GM19238 (cell line): ENCODE measurements around the gene NKAIN2.

Experiments used
- DNase-seq: peaks from one replicate; pipeline ENCODE4 v3.0.0; 2011; ENCODE audit warnings: low spot score; ENCODE audit not compliant: insufficient read length

The NKAIN2 gene

DNA sequence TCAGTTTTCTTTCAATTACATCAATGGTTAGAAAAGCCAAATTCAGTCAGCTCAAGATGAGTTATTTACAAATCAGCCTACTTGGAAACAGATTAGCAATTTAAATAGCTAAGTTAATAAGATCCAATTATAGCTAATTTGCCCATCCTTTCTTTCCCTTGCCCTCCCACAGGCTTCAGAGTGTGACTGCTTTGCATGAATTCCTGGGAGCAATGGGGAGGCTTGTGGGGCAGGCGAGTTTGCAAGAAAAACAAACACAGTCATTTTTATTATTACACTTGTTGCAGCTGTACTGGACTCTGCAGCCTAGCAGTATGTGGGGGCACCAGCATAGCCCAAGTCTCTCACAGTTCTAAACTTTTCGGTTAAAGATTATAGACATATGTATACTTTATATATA is 219.0 kb downstream of the NKAIN2 start:
- no peak for DNase-seq

DNA sequence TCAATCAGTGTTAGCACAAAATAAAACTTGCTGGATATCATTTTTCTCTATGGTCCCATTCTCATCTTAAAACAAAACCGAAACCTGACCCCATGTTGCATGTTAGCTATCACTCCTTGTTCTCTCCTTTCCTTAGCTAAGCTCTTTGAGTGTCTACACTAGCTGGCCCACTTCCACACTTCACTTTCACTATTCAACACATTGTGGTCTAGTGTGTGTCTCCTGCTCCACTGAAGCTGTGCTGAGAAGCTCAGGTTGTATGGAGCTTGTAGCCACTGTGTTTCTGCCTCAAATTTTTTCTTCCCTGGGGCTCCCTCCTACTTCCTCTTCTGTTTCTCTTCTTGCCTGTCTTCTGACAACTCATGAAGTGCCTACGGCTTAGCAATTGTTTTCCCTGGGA is 223.0 kb downstream of the NKAIN2 start:
- DNase-seq = no peak

DNA sequence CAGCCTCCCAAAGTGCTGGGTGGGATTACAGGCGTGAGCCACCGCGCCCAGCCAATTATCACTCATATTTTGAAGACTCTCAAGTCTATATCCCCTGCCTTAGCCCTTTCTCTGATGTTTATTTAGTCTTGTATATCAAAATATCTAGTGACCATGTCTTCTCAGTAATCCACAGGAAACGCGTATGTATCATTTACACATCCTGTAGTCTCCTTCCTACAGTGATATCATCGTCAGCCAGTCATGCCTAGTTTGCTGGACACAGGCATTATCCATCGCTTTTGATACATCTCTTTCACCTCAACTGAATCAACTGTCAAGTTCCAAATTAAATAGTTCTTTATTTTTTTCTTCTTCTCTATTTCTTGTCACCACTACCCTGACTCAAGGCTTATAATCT is 223.7 kb downstream of the NKAIN2 start:
- no peak for DNase-seq

DNA sequence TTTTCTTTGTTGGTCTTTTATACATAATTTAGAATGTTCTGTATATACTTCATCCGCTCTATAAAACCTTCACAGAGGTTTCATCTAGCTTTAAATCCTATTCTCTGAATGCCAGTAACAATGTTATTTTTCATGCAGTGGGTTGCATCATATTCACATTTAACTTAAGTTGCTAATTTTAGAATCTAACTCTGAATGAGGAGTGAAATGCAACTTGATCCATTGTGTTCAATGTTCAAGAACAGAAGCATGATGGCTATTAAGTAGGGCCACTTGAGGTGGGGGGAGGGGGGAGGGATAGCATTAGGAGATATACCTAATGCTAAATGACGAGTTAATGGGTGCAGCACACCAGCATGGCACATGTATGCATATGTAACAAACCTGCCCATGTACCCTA is 224.5 kb downstream of the NKAIN2 start:
- no peak for DNase-seq

DNA sequence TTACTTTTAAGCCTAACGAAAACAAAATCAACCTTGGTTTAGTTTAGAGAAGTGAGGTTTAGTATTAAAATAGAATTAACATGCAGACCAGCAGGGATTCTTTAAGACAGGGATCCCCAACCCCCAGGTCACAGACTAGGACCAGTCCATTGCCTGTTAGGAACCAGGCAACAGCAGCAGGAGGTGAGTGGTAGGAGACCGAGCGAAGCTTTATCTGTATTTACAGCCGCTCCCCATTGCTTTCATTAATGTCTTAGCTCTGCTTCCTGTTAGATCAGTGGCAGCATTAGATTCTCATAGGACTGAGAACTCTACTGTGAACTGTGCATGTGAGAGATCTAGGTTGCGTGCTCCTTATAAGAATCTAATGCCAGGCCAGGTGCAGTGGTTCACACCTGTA is 225.9 kb downstream of the NKAIN2 start:
- no peak for DNase-seq

DNA sequence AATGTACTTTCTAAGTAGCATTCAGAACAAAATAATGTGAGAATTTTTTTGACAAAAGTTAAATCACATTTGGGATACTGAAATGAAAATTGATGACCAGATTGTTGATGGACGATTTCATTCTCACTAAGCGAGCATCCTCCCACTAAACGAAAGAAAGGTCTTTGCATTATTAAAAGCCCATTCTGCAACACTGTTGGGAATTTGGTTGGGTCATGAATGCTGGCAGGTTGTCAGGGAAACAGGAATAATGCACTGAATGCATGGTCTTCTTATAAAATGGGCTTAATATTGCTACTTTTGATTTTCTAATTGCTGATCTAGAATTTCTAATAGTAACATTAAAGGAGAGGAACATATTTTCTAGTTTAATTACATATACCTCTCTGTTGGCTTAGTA is 229.8 kb downstream of the NKAIN2 start:
- DNase-seq = no peak

DNA sequence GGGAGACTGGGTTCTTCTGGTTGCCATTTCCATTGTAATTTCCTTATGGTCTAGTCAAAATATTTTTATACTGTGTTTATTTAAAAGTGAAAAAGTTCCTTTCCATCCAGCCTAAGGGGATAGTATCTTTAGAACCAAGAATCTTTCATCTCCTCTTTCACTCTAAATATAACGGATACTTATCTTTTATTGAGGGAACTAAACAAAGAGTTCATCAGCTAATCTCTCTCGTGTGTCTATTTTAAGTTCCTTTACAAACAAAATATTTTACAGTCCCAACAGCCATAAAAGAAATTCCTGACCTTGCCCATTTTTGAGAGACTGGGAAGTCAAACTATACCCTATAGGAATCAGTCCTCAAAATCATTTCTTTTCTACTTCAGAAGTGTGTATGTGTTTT is 232.7 kb downstream of the NKAIN2 start:
- DNase-seq = no peak

DNA sequence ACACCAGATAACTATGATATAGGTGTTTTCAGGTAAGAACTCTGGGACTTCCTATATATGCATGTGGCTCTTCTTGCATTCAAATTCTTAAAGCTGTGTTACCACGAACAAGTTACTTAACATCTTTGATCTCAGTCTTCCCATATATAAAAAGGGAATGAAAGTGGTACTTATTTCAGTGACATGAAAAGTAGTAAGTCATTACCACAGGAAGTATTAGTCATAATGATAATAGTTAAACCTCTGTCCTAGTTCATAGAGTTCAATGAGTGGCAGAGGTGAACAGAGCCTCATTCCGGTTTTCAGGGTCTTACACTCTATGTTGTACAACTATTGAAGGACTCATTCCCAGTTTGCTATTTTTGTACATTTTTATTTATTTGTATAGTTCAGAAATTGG is 237.0 kb downstream of the NKAIN2 start:
- no peak for DNase-seq

DNA sequence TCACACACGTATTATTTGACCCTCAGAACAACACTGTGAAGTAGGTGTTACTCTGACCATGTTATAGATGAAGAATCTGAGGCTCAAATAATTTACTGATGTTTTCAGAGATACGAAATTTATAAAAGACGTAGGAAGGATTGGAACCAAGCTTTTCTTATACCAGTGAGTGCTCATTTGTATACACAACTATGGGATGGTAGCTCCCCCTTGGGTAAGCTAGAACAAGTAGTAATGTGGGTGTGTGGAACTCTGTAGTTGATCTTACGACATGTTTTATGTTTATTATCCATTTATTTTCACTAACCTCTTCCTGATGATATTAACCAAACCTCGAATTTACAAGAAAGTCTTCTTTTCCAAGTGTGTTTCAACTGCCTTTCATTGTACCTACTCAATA is 248.5 kb downstream of the NKAIN2 start:
- no peak for DNase-seq

DNA sequence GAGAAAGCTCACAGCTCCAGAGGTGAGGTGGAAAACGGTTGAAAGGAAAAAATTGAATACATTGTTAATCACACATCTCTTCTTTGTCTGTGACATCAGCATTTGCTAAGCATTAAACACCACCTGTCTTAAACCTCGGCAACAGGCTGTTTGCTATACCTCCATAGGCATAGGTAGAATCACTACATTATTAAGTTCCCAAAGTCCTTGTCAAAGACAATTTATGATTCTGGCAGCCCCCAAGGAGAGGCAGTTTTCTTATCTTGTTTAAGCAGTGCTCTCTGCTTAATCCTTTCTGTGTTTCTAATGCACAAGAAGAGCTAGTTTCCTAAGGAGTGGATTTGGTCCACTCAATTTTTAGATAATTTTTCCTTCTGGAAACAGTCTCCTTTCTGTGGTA is 249.7 kb downstream of the NKAIN2 start:
- DNase-seq = no peak

DNA sequence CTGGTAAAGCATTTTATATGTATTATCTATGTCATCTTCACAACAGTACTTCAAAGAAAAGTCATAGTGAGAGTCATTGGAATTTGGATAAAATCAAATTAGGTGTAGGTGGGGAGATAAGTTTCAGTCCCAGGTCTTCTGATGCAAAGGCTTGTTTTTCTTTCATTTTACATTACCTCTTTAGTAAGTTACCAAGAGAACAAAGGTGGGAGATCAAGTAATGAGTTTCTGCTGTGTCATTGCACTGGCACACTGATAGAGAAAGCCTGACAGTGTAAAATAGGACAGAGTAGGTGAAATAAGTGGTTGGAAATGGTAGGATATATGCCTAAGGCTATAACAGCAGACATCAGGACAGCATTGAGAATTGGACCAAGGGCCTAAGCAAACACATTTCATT is 250.4 kb downstream of the NKAIN2 start:
- DNase-seq = no peak

DNA sequence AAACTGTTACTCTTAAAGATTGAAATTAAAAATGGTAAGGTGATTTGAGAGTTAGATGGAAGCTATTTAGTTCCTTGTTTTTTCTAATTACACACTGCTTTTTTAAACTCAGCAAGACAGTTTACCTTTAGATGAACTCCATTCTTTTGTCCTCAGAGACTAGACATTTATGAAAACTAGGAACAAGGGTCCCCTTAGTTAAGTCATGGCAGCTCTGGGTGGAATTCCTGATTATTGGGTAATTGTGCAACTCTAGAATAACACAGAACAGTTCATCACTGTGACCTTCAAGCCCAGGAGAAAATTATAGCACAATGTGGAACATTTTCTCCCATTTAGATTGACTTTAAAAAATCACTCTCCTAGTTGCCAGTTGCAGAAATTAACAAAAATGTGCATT is 251.7 kb downstream of the NKAIN2 start:
- DNase-seq = no peak

DNA sequence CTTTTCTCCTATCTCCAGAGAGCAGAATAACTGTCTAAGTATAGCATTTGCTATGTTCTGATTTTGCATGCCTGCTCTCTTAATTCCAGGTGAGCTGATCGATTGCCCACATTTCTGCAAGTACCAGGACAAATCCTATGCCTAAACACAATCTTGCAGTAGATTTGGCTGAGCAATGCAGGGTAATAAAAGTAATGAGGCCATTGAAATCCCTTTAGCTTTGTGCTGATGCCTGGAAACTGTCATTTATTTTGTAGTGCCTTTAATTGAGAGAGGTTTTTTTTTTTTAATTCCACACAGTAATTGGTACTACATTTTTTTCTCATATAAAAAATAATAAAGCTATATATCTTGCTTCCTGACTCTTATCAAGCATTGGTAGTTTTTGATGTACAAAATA is 252.3 kb downstream of the NKAIN2 start:
- DNase-seq = no peak

DNA sequence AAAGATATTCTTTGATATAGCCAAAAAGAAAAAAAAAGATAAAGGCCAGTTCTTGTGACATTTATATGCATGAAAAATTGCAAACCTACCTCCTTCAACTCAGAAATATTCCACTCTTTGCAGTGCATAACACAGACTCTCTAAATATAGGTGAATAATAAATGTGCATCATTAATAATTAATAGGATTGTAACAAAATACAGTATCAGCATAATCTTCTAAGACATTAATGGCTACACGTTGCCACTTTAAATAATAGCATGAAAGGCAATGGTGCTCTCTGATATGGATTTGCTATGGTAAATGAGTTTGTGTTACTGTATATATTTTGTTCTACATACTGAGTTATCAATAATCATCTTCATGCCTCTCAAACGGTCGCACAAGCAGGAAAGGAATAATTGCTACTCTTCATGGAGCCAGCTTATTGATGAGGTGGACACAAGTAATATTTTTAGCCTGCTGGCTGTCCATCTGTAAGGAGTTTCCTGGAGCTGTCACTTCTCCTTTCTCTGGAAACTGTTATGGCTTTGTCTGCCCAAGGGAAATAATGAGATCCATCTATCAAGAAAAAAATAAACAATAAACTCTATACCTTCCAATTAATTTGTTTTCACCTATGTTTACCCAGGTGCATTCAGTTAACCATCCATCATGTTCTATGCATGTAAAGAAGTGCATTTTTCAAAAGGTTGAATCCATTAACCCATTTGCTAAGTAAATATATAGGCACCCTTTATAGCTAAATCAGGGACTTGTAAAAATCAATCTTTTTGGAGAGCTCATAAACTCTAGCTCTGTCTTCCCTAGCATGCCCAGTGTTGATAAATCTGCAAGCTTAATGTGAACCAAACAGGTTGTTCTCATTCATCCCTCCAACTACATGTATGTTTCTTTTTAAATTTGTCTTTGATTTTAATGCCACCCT is 253.0 kb downstream of the NKAIN2 start:
- DNase-seq = no peak

DNA sequence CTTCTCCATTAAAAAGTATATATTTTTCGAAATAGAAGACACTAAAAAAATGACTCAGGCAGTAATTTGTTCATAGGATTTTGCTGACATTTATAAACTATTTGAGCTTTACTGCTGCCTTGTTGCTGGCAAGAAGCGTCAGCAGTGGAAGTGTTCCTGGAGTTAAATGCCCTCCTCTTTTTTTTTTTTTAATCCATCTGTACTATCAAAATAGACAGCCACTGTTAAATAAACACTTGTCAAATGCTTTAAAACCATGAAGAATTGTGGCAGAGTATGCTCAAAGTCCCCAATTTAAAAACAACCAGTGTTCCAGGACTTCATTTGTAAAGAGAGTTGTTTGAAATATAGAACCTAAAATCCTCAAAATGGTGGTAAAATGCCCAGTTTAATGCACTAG is 253.8 kb downstream of the NKAIN2 start:
- no peak for DNase-seq

DNA sequence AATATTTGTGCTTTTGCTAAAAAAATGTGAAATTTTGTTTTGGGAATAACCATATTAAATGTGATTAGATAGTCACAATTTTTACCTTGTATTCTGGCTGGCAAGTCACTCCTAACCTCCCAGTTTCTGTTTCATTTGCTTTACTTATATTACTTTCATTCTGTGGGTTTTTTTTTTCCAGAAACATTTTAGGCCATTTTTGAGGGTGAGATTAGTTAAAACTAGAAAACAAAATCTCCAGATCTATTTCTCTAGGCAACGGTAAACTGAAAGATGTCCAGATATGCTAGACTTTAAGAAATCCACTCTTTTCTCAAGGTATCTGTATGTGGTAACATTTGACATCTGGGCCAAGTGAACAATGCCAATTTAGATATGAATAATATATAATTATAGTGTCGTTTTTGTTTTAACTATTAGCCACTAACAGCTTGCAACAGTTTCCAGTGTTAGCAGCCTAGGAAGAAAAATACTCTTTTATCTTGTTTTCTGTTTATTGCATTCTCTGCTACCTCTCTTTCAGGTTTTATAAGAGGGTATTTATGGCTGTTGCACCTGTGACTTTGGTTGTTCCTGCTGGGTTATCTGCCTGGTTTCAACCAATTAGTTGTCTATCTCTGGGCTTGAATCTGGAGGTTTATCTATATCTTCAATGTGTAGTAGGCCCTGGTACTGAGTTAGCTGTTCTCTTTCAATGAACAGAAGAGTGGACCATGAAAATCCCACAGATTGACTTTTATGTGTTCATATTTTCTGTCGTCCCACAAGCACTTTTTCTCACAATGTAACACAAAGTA is 260.9 kb downstream of the NKAIN2 start:
- DNase-seq = no peak

DNA sequence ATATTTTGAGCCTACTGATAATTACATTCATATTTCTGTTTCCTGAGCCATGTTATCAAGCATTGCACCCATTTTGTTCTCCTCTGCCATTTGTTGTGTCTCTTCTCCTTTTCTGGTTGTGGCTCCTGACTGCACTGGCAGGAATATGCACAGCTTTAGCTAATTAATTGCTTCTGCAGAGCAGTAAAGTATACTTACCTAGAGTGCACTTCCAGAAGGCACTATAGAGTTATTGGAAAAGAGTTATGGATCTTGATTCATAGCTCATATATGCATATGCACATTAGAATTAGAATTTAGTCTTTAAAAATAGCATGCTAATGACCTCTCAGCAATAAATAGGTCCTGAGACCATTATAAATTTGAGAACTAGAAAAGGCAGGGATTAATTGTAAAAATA is 262.6 kb downstream of the NKAIN2 start:
- DNase-seq = no peak

DNA sequence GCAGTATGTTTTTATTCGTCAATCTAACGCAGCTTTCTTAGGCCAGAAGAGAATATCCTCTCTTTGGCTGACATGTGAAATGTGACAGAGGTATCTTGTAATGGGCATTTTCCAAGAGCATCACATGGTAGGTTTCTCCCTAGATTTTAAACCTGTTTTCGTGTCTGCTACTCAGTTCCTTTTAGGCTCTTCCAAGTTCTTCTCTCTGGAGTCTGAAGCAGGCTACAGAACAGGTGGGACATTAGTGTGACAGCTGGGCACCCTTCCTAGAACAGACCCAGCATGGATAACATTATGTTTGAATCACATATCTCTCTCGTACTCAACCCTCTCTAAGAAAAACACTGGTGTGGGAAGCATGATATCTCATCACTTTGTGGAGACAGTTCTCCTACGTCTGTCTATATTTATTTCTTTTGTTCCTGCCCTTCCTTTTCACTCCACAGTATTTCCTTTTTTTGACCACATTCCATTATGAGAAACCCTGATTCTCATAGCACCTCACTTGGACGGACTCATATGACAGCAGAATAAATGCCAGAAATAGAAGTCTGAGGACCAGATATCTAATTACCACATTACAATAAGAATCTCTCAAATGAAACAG is 263.4 kb downstream of the NKAIN2 start:
- DNase-seq = no peak

DNA sequence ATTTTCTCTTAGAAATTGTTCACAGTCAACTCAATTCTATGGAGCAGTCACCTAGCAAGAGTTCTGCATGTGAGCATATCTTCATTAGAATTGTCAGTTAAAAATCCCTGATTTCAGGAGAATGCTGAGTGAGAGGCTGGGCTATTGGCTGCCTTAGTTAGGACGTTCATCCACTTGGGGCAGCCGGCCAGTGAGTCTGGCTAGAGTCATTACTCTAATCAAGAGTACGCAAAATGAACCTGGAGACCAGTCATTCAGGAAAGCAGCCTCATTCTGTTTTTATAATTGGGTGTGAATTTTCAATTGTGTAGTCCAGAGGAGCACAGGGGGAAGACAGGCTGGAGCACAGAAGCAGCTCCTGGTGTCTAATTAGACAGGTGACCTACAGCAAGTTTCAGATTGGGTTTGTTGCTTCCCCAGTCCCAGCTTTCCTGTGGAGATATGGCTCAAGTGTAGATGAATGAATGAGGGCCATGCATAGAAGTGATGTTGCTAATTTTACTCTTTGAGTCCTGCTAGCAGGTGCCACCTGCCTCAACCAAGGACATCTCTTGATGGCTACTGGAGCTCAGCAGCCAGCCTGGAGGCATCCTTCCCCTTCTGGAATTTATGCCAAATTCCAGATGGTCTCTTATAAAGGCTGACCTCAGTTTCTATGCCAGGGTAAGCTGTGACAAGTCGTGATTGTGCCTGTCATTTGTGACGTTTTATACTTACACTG is 265.7 kb downstream of the NKAIN2 start:
- DNase-seq = no peak

DNA sequence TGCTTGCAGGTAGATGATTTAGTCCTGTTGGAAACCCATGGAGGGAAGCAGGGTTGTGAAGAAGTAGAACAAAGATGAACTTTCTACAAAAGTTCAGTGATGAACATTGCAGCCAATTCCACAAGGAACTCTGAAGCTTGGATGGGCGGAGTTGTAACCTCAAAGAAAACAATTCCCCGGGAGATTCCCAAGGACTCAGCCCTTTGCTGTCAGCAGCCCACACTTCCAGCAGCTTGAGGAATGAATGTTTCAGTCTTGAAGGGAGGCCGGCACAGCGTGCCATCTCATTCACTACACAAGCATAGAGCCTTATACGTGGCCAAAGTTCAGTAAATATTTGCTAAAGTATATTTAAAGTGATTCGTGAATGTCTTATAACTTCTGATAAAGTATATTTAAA is 269.4 kb downstream of the NKAIN2 start:
- DNase-seq = no peak

DNA sequence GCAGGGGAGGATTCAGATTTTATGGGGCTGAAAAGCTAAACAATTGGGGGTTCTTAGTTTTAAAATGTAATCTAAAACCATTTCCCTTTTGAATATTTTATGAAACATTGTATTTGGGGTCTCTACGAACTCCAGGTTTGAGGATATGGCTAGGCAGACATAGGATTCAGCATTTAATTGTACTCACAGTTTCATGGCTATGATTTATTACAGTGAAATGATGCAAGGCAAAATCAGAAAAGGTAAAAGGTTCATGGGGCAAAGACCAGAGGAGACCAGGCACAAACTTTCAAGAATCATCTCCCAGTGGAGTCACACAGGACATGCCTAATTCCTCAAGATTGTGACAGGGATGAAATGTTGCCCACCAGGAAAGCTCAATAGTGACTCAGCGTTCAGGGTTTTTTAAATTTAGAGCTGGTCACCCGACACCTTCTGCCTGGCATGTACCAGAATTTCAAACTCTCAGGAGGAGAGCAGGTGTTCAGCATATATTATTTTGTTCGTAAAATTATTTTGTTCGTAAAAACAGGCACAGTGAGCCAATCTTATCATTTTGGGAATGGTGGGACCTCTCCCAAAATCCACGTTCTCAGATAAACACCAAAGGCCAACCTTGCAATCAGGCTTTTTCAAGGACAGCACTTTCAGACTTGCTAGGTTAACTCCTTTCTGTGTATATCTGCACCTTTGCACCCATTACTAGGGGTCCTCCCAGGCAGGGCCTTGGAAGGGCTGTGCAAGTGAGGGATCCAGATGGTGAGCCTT is 270.3 kb downstream of the NKAIN2 start:
- no peak for DNase-seq
